HepG2 (cell line): Measurements from ENCODE around the gene HECTD4. TPM values are rescaled to one million over a fixed set of nuclear protein-coding genes. Genes with fewer than 3 reads are reported as not detected.

Experiments
- ATAD3A ChIP-seq: sonication (generic); formaldehyde crosslinking; IDR thresholded peaks from 2 replicates; pipeline ENCODE4 v1.4.0; 2020; ENCODE audit warnings: missing genetic modification reagents
- CBX2 ChIP-seq, 2 experiments: fragments of 200-600 bp in 1 of 2; sonication (generic); formaldehyde crosslinking in 1 of 2; IDR thresholded peaks; 2 replicates each; pipeline versions ENCODE4 v1.7.0 to v1.8.1; 2018 to 2022; ENCODE audit warnings: low read depth in 2 of 2, low read length in 1 of 2, mild to moderate bottlenecking in 1 of 2, missing genetic modification reagents in 1 of 2
- CEBPB ChIP-seq: IDR thresholded peaks from 2 replicates; pipeline ENCODE4 v1.6.1; 2011; ENCODE audit warnings: low read depth, low read length, improper control_type of control experiment, borderline replicate concordance
- DMAP1 ChIP-seq: IDR thresholded peaks from 2 replicates; pipeline ENCODE4 v1.6.1; 2016
- EED ChIP-seq: sonication (generic); formaldehyde crosslinking; IDR thresholded peaks from 2 replicates; pipeline ENCODE4 v1.5.0; 2020; ENCODE audit warnings: mild to moderate bottlenecking, missing genetic modification reagents
- FOXM1 ChIP-seq: sonication (generic); formaldehyde crosslinking; IDR thresholded peaks from 2 replicates; pipeline ENCODE4 v1.5.0; 2020; ENCODE audit warnings: missing genetic modification reagents
- HMGXB4 ChIP-seq, 2 experiments: sonication (generic) in 1 of 2; formaldehyde crosslinking in 1 of 2; IDR thresholded peaks; 2 replicates each; pipeline versions ENCODE4 v1.4.0 to v1.6.1; 2018 to 2020; ENCODE audit warnings: missing genetic modification reagents in 2 of 2, borderline replicate concordance in 1 of 2, low read depth in 1 of 2, mild to moderate bottlenecking in 1 of 2, missing biosample characterization in 1 of 2
- HNRNPK ChIP-seq: fragments of 200-400 bp; formaldehyde crosslinking; IDR thresholded peaks from 2 replicates; pipeline ENCODE4 v1.6.1; 2018; ENCODE audit warnings: low read length, low read depth, moderate library complexity, mild to moderate bottlenecking; ENCODE audit not compliant: poor library complexity, severe bottlenecking
- HOXA9 ChIP-seq: sonication (generic); formaldehyde crosslinking; IDR thresholded peaks from 2 replicates; pipeline ENCODE4 v1.8.1; 2022; ENCODE audit warnings: missing genetic modification reagents, mild to moderate bottlenecking, moderate library complexity, borderline replicate concordance
- HOXD1 ChIP-seq: sonication (generic); formaldehyde crosslinking; IDR thresholded peaks from 2 replicates; pipeline ENCODE4 v1.5.0; 2020; ENCODE audit warnings: missing genetic modification reagents
- RFX1 ChIP-seq: fragments of 450-650 bp; IDR thresholded peaks from 2 replicates; pipeline ENCODE4 v1.6.1; 2017
- SPEN ChIP-seq: sonication (generic); formaldehyde crosslinking; IDR thresholded peaks from 2 replicates; pipeline ENCODE4 v1.5.1; 2020; ENCODE audit warnings: low read depth, mild to moderate bottlenecking, missing genetic modification reagents
- TBP ChIP-seq: sonication (generic); formaldehyde crosslinking; IDR thresholded peaks from 2 replicates; pipeline ENCODE4 v1.5.0; 2020; ENCODE audit warnings: missing genetic modification reagents
- THYN1 ChIP-seq: sonication (generic); formaldehyde crosslinking; IDR thresholded peaks from 2 replicates; pipeline ENCODE4 v1.8.1; 2023; ENCODE audit warnings: low read depth, mild to moderate bottlenecking, moderate library complexity, missing genetic modification reagents, borderline replicate concordance
- TMF1 ChIP-seq: sonication (generic); formaldehyde crosslinking; IDR thresholded peaks from 2 replicates; pipeline ENCODE4 v1.8.1; 2022; ENCODE audit warnings: low read depth, missing genetic modification reagents
- ZNF10 ChIP-seq: sonication (generic); formaldehyde crosslinking; IDR thresholded peaks from 2 replicates; pipeline ENCODE4 v1.4.0; 2020; ENCODE audit warnings: mild to moderate bottlenecking, low read depth, missing genetic modification reagents, borderline replicate concordance
- ZNF260 ChIP-seq: sonication (generic); formaldehyde crosslinking; IDR thresholded peaks from 2 replicates; pipeline ENCODE4 v1.4.0; 2020; ENCODE audit warnings: missing genetic modification reagents, low read depth, mild to moderate bottlenecking, borderline replicate concordance
- ZNF30 ChIP-seq: sonication (generic); formaldehyde crosslinking; IDR thresholded peaks from 2 replicates; pipeline ENCODE4 v1.5.0; 2020; ENCODE audit warnings: mild to moderate bottlenecking, missing genetic modification reagents
- ZNF333 ChIP-seq: sonication (generic); formaldehyde crosslinking; IDR thresholded peaks from 2 replicates; pipeline ENCODE4 v1.4.0; 2020; ENCODE audit warnings: mild to moderate bottlenecking, missing genetic modification reagents, borderline replicate concordance
- ZNF343 ChIP-seq: sonication (generic); formaldehyde crosslinking; IDR thresholded peaks from 2 replicates; pipeline ENCODE4 v1.4.0; 2020; ENCODE audit warnings: mild to moderate bottlenecking, missing genetic modification reagents
- ZNF446 ChIP-seq: sonication (generic); formaldehyde crosslinking; IDR thresholded peaks from 2 replicates; pipeline ENCODE4 v1.5.0; 2020; ENCODE audit warnings: mild to moderate bottlenecking, missing genetic modification reagents
- ZNF546 ChIP-seq: sonication (generic); formaldehyde crosslinking; conservative IDR thresholded peaks from 2 replicates; pipeline ENCODE4 v1.8.1; 2023; ENCODE audit warnings: mild to moderate bottlenecking, missing genetic modification reagents
- ZNF577 ChIP-seq: sonication (generic); formaldehyde crosslinking; IDR thresholded peaks from 2 replicates; pipeline ENCODE4 v1.4.0; 2020; ENCODE audit warnings: mild to moderate bottlenecking, low read depth, missing genetic modification reagents, borderline replicate concordance
- ZNF678 ChIP-seq: sonication (generic); formaldehyde crosslinking; IDR thresholded peaks from 2 replicates; pipeline ENCODE4 v1.4.0; 2020; ENCODE audit warnings: mild to moderate bottlenecking, missing genetic modification reagents
- ZNF777 ChIP-seq: sonication (generic); formaldehyde crosslinking; IDR thresholded peaks from 2 replicates; pipeline ENCODE4 v1.4.0; 2020; ENCODE audit warnings: missing genetic modification reagents
- polyA plus RNA-seq, 8 experiments: library from polyadenylated mRNA; depleted of rRNA in 3 of 8; stranded (reverse) in 7 of 8; unstranded in 1 of 8; fragments of >200 nt; fragmentation: Illumina TruSeq in 4 of 8; extraction: Trizol in 4 of 8; gene quantifications; 2 replicates each; pipeline versions ENCODE4 v1.2.1 to v1.2.3, GENCODE V29; 2011 to 2016; ENCODE audit warnings: low read depth in 4 of 8, missing spikeins in 1 of 8, mixed read lengths in 1 of 8; ENCODE audit not compliant: insufficient read depth in 1 of 8
- total RNA-seq, 5 experiments: library from RNA; depleted of rRNA; stranded (reverse); fragments of >200 nt; fragmentation: Illumina TruSeq; extraction: Trizol; gene quantifications; 2 replicates each; pipeline ENCODE4 v1.2.3, GENCODE V29; 2016; ENCODE audit warnings: low read depth in 1 of 5
- TF ChIP-seq, protein P1 (sequence below): sonication (generic); formaldehyde crosslinking; IDR thresholded peaks from 2 replicates; pipeline ENCODE4 v1.5.0; 2020; ENCODE audit warnings: mild to moderate bottlenecking, missing genetic modification reagents

HECTD4 gene
- total and polyA plus RNA-seq, 2 of the 13 experiments (the other 11 are each of a cell fraction or from before 2014, with no cell fraction given), result 9.0 to 11.4 TPM

GRCh38 chr12:112125250-112125999 lies 256.8 kb downstream of the HECTD4 start, which contains the start of gene TRAFD1 (continued):
- TF ChIP-seq ZNF343 (CRISPR knock-in tag) (no peak), ZNF577 (no peak), ZNF260 (no peak), TBP (CRISPR knock-in tag) (no peak), THYN1 (CRISPR knock-in tag) (no peak), TMF1 (CRISPR knock-in tag) (no peak), ZNF678 (CRISPR knock-in tag) (peak; percentile 68; the same call in 1 of the 2 replicates), ZNF446 (CRISPR knock-in tag) (peak; percentile 68; the same call in 1 of the 2 replicates), EED (CRISPR knock-in tag) (no peak), ZNF333 (CRISPR knock-in tag) (0 out of 2 replicates have a peak, but pooled peaks have one; percentile 27), SPEN (peak; percentile 77), HMGXB4 (CRISPR knock-in tag; IDR thresholded peaks at IDR 0.05; ENCODE audit: borderline replicate concordance in 1 of 2, low read depth in 1 of 2) (peak in 1 of 2 experiments; percentile 74; a peak in 3 of 4 replicates), RFX1 (no peak), HNRNPK (peak; percentile 30), ATAD3A (CRISPR knock-in tag) (no peak), ZNF30 (CRISPR knock-in tag) (0 out of 2 replicates have a peak, but pooled peaks have one; percentile 50), ZNF10 (no peak), ZNF546 (CRISPR knock-in tag) (no peak; the same call in 1 of the 2 replicates), CEBPB (no peak), HOXA9 (CRISPR knock-in tag) (0 out of 2 replicates have a peak, but pooled peaks have one; percentile 20), FOXM1 (no peak), ZNF777 (CRISPR knock-in tag) (no peak; the same call in 1 of the 2 replicates), CBX2 (IDR thresholded peaks at IDR 0.05; ENCODE audit: low read depth, low read length) (no peak), CBX2 (CRISPR knock-in tag; IDR thresholded peaks at IDR 0.05; ENCODE audit: low read depth) (no peak), DMAP1 (CRISPR knock-in tag) (peak; percentile 21; the same call in 1 of the 2 replicates), HOXD1 (CRISPR knock-in tag) (peak; percentile 65; the same call in 1 of the 2 replicates)
- TF ChIP-seq, protein P1, sequence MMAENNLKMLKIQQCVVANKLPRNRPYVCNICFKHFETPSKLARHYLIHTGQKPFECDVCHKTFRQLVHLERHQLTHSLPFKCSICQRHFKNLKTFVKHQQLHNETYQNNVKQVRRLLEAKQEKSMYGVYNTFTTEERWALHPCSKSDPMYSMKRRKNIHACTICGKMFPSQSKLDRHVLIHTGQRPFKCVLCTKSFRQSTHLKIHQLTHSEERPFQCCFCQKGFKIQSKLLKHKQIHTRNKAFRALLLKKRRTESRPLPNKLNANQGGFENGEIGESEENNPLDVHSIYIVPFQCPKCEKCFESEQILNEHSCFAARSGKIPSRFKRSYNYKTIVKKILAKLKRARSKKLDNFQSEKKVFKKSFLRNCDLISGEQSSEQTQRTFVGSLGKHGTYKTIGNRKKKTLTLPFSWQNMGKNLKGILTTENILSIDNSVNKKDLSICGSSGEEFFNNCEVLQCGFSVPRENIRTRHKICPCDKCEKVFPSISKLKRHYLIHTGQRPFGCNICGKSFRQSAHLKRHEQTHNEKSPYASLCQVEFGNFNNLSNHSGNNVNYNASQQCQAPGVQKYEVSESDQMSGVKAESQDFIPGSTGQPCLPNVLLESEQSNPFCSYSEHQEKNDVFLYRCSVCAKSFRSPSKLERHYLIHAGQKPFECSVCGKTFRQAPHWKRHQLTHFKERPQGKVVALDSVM (CRISPR knock-in tag), result peak; percentile 77; the same call in 1 of the 2 replicates
